GM13976 (cell line): ENCODE results near the gene DDX1.

Experiments
- DNase-seq: peaks from one replicate; pipeline ENCODE4 v3.0.0; 2012; ENCODE audit warnings: low spot score
- CTCF ChIP-seq: IDR thresholded peaks from 2 replicates; pipeline ENCODE4 v1.5.1; 2012; ENCODE audit warnings: borderline replicate concordance, mild to moderate bottlenecking; ENCODE audit not compliant: insufficient read depth; ENCODE audit errors: extremely low read depth, missing control alignments, control extremely low read depth
- in situ Hi-C: fragments of 300-500 bp; cut with MboI; formaldehyde crosslinking; loops from one replicate; pipeline ENCODE4 v1.12.0; 2022; ENCODE audit warnings: low sequenced_read_pairs, mixed read lengths, inconsistent platforms; ENCODE audit not compliant: unreplicated experiment

DDX1 gene

GRCh38 chr2:15547115-15547876 is 44.4 kb upstream of the DDX1 start:
- no peak for DNase-seq
- in situ Hi-C loops, result no loop called here
- no peak for TF ChIP-seq CTCF

- TF ChIP-seq CTCF, result no peak
- in situ Hi-C loops, result no loop called here
- DNase-seq, result no peak
Observed at GRCh38 chr2:15548974-15549373, 42.7 kb upstream of the DDX1 start.

GRCh38 chr2:15553519-15553918 is 38.1 kb upstream of the DDX1 start:
- in situ Hi-C loops, result no loop called here
- no peak for TF ChIP-seq CTCF

GRCh38 chr2:15553951-15554350 is 37.7 kb upstream of the DDX1 start:
- in situ Hi-C loops, result no loop called here
- no peak for DNase-seq
- TF ChIP-seq CTCF, result no peak

More at GRCh38 chr2:15553519-15553918, 38.1 kb upstream of the DDX1 start:
- DNase-seq, result no peak

GRCh38 chr2:15554525-15555218 is 37.0 kb upstream of the DDX1 start:
- no peak for DNase-seq
- no peak for TF ChIP-seq CTCF
- in situ Hi-C loops, result no loop called here

- no peak for TF ChIP-seq CTCF
- no peak for DNase-seq
- in situ Hi-C loops, result no loop called here
Observed at GRCh38 chr2:15555760-15556193, 35.9 kb upstream of the DDX1 start.
